K562 (cell line): ENCODE results near the gene WASF2. TPM values are rescaled to one million over a fixed set of nuclear protein-coding genes. Genes with fewer than 3 reads are reported as not detected.

Source experiments
- ETV6 ChIP-seq, 3 experiments: fragments of 150-350 bp in 1 of 3; sonication (generic) in 1 of 3; formaldehyde crosslinking in 1 of 3; IDR thresholded peaks; 2 replicates each; pipeline versions ENCODE4 v1.6.1 to v1.8.0; 2014 to 2022; ENCODE audit warnings: borderline replicate concordance in 2 of 3, low read depth in 2 of 3, antibody characterized with exemption in 1 of 3, low read length in 1 of 3, mild to moderate bottlenecking in 1 of 3, missing genetic modification reagents in 1 of 3
- GTF2E2 ChIP-seq: fragments of 200-800 bp; sonication (Bioruptor generic); IDR thresholded peaks from 2 replicates; pipeline ENCODE4 v1.6.1; 2016; ENCODE audit warnings: missing genetic modification characterization, missing compliant biosample characterization
- JUN ChIP-seq, 2 experiments: sonication (generic) in 1 of 2; formaldehyde crosslinking in 1 of 2; IDR thresholded peaks; 2 replicates each; pipeline versions ENCODE4 v1.6.1 to v1.8.0; 2012 to 2022; ENCODE audit warnings: borderline replicate concordance in 2 of 2, mild to moderate bottlenecking in 2 of 2, improper control_type of control experiment in 1 of 2, low read depth in 1 of 2, low read length in 1 of 2, missing genetic modification reagents in 1 of 2
- KDM1A ChIP-seq, 2 experiments: fragments of 450-650 bp; IDR thresholded peaks; 2 replicates each; pipeline ENCODE4 v1.6.1; 2016; ENCODE audit warnings: mild to moderate bottlenecking in 2 of 2
- MEF2A ChIP-seq: IDR thresholded peaks from 2 replicates; pipeline ENCODE4 v1.6.1; 2011; ENCODE audit warnings: low read depth, mild to moderate bottlenecking, low read length, moderate library complexity; ENCODE audit not compliant: control insufficient read depth
- MYC ChIP-seq, 2 experiments: fragments of 250-450 bp in 1 of 2; sonication (Bioruptor Pico) in 1 of 2; IDR thresholded peaks; 2 replicates each; pipeline versions ENCODE4 v1.5.1 to v1.6.1; 2012 to 2021; ENCODE audit warnings: low read depth in 2 of 2, borderline replicate concordance in 1 of 2, improper control_type of control experiment in 1 of 2, low read length in 1 of 2, mild to moderate bottlenecking in 1 of 2, moderate library complexity in 1 of 2
- SMARCE1 ChIP-seq: fragments of 450-650 bp; IDR thresholded peaks from 2 replicates; pipeline ENCODE4 v1.7.1; 2016; ENCODE audit warnings: mild to moderate bottlenecking
- SRSF3 ChIP-seq: fragments of 200-400 bp; formaldehyde crosslinking; IDR thresholded peaks from 2 replicates; pipeline ENCODE4 v1.6.1; 2016; ENCODE audit warnings: mild to moderate bottlenecking, low read length, moderate library complexity; ENCODE audit not compliant: insufficient read depth
- TOE1 ChIP-seq, 2 experiments: fragments of 450-650 bp in 1 of 2; sonication (generic) in 1 of 2; formaldehyde crosslinking in 1 of 2; IDR thresholded peaks; 2 replicates each; pipeline versions ENCODE4 v1.7.1 to v1.8.0; 2016 to 2022; ENCODE audit warnings: borderline replicate concordance in 2 of 2, mild to moderate bottlenecking in 2 of 2, antibody characterized with exemption in 1 of 2, inconsistent platforms in 1 of 2, low read depth in 1 of 2, missing genetic modification reagents in 1 of 2, moderate library complexity in 1 of 2
- polyA plus RNA-seq, 8 experiments: library from polyadenylated mRNA; depleted of rRNA in 4 of 8; stranded (reverse) in 5 of 8; unstranded in 3 of 8; fragments of >200 nt; fragmentation: Nextera tagmentation in 2 of 8; fragmentation: Illumina TruSeq in 1 of 8; extraction: Ambion mirVana in 2 of 8; extraction: Trizol in 1 of 8; gene quantifications; 2 replicates each; pipeline versions ENCODE4 v1.2.1 to v1.2.3, GENCODE V29; 2011 to 2014; ENCODE audit warnings: inconsistent platforms in 1 of 8, missing spikeins in 1 of 8
- total RNA-seq, 7 experiments: library from RNA; depleted of rRNA in 6 of 7; stranded (reverse); fragments of >200 nt in 6 of 7; fragmentation: Illumina TruSeq in 2 of 7; extraction: Trizol in 2 of 7; gene quantifications; 2 replicates each; pipeline versions ENCODE4 v1.2.1 to v1.2.3, GENCODE V29; 2011 to 2021; ENCODE audit warnings: low replicate concordance in 1 of 7
- TF ChIP-seq, protein P1 (sequence below): IDR thresholded peaks from 2 replicates; pipeline ENCODE4 v1.6.1; 2016; ENCODE audit warnings: missing genetic modification characterization, missing compliant biosample characterization
- TF ChIP-seq, protein P2 (sequence below), 2 experiments: fragments of 450-650 bp in 1 of 2; sonication (generic) in 1 of 2; formaldehyde crosslinking in 1 of 2; IDR thresholded peaks in 1 of 2; conservative IDR thresholded peaks in 1 of 2; 2 replicates each; pipeline versions ENCODE4 v1.6.1 to v1.8.1; 2016 to 2023; ENCODE audit warnings: mild to moderate bottlenecking in 2 of 2, moderate library complexity in 2 of 2, inconsistent platforms in 1 of 2, missing genetic modification reagents in 1 of 2
- TF ChIP-seq, protein P3 (sequence below): sonication (generic); formaldehyde crosslinking; IDR thresholded peaks from 2 replicates; pipeline ENCODE4 v1.9.0; 2022; ENCODE audit warnings: mild to moderate bottlenecking, missing genetic modification reagents
- TF ChIP-seq, protein P4 (sequence below): sonication (generic); formaldehyde crosslinking; IDR thresholded peaks from 2 replicates; pipeline ENCODE4 v1.8.0; 2023; ENCODE audit warnings: missing genetic modification reagents, mild to moderate bottlenecking, borderline replicate concordance

WASF2 gene
- total and polyA plus RNA-seq, 9 of the 15 experiments (the other 6 are each of a cell fraction or from before 2014, with no cell fraction given), result 8.2 to 163 (median 31.2) TPM

DNA sequence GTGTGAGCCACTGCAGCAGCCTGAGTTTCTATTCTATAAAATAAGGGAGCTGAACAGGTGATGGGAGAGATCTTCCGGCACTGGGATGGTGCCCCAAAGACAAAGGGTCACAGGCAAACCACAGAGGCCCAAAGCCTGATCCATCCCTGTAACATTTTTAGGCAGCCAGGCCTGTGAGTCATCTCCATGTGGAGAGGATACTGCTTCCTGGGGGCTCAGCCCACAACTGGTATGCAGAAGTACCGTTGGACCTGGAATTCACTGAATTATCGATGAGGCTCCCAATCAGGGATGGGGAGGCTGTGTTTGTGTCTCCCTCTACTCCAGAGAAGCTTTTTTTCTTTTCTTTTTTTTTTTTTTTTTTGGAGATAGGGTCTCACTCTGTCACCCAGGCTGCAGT lies 48.8 kb upstream of the WASF2 start (continued):
- no peak for TF ChIP-seq ETV6 (IDR thresholded peaks at IDR 0.05; ENCODE audit: borderline replicate concordance in 1 of 2, low read depth in 2 of 2, low read length in 1 of 2)
- TF ChIP-seq ETV6 (CRISPR knock-in tag; IDR thresholded peaks at IDR 0.05; ENCODE audit: borderline replicate concordance), result no peak
- TF ChIP-seq MYC (IDR thresholded peaks at IDR 0.05; ENCODE audit: low read depth, low read length), result peak; percentile 18; the same call in 1 of the 2 replicates
- no peak for TF ChIP-seq MYC (CRISPR knock-in tag; IDR thresholded peaks at IDR 0.05; ENCODE audit: borderline replicate concordance, low read depth)
- no peak for TF ChIP-seq SRSF3
- TF ChIP-seq TOE1 (IDR thresholded peaks at IDR 0.05; ENCODE audit: borderline replicate concordance), result no peak
- TF ChIP-seq TOE1 (CRISPR knock-in tag; IDR thresholded peaks at IDR 0.05; ENCODE audit: borderline replicate concordance, low read depth), result no peak
- peak; percentile 81; the same call in 1 of the 2 replicates for TF ChIP-seq JUN (IDR thresholded peaks at IDR 0.05; ENCODE audit: borderline replicate concordance, low read depth, low read length)
- TF ChIP-seq JUN (CRISPR knock-in tag; IDR thresholded peaks at IDR 0.05; ENCODE audit: borderline replicate concordance), result no peak
- no peak for TF ChIP-seq MEF2A
- TF ChIP-seq, protein P1, sequence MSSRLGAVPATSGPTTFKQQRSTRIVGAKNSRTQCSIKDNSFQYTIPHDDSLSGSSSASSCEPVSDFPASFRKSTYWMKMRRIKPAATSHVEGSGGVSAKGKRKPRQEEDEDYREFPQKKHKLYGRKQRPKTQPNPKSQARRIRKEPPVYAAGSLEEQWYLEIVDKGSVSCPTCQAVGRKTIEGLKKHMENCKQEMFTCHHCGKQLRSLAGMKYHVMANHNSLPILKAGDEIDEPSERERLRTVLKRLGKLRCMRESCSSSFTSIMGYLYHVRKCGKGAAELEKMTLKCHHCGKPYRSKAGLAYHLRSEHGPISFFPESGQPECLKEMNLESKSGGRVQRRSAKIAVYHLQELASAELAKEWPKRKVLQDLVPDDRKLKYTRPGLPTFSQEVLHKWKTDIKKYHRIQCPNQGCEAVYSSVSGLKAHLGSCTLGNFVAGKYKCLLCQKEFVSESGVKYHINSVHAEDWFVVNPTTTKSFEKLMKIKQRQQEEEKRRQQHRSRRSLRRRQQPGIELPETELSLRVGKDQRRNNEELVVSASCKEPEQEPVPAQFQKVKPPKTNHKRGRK (tag), result no peak
- no peak for TF ChIP-seq KDM1A (IDR thresholded peaks at IDR 0.05)
- TF ChIP-seq, protein P2, sequence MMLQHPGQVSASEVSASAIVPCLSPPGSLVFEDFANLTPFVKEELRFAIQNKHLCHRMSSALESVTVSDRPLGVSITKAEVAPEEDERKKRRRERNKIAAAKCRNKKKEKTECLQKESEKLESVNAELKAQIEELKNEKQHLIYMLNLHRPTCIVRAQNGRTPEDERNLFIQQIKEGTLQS (IDR thresholded peaks at IDR 0.05), result peak; percentile 75; the same call in 1 of the 2 replicates
- TF ChIP-seq, protein P2 (CRISPR knock-in tag; conservative IDR thresholded peaks at IDR 0.05), result no peak
- TF ChIP-seq SMARCE1, result peak; percentile 58; the same call in 1 of the 2 replicates
- TF ChIP-seq, protein P3, sequence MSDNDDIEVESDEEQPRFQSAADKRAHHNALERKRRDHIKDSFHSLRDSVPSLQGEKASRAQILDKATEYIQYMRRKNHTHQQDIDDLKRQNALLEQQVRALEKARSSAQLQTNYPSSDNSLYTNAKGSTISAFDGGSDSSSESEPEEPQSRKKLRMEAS (CRISPR knock-in tag), result peak; percentile 43
- no peak for TF ChIP-seq GTF2E2 (tag)
- TF ChIP-seq, protein P4, sequence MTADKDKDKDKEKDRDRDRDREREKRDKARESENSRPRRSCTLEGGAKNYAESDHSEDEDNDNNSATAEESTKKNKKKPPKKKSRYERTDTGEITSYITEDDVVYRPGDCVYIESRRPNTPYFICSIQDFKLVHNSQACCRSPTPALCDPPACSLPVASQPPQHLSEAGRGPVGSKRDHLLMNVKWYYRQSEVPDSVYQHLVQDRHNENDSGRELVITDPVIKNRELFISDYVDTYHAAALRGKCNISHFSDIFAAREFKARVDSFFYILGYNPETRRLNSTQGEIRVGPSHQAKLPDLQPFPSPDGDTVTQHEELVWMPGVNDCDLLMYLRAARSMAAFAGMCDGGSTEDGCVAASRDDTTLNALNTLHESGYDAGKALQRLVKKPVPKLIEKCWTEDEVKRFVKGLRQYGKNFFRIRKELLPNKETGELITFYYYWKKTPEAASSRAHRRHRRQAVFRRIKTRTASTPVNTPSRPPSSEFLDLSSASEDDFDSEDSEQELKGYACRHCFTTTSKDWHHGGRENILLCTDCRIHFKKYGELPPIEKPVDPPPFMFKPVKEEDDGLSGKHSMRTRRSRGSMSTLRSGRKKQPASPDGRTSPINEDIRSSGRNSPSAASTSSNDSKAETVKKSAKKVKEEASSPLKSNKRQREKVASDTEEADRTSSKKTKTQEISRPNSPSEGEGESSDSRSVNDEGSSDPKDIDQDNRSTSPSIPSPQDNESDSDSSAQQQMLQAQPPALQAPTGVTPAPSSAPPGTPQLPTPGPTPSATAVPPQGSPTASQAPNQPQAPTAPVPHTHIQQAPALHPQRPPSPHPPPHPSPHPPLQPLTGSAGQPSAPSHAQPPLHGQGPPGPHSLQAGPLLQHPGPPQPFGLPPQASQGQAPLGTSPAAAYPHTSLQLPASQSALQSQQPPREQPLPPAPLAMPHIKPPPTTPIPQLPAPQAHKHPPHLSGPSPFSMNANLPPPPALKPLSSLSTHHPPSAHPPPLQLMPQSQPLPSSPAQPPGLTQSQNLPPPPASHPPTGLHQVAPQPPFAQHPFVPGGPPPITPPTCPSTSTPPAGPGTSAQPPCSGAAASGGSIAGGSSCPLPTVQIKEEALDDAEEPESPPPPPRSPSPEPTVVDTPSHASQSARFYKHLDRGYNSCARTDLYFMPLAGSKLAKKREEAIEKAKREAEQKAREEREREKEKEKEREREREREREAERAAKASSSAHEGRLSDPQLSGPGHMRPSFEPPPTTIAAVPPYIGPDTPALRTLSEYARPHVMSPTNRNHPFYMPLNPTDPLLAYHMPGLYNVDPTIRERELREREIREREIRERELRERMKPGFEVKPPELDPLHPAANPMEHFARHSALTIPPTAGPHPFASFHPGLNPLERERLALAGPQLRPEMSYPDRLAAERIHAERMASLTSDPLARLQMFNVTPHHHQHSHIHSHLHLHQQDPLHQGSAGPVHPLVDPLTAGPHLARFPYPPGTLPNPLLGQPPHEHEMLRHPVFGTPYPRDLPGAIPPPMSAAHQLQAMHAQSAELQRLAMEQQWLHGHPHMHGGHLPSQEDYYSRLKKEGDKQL, result no peak
